Suprapubic skin (tissue), 4 donors: ENCODE results near the gene SOCS1. TPM values are rescaled to one million over a fixed set of nuclear protein-coding genes. Genes with fewer than 3 reads are reported as not detected.

ENCODE experiments used
- DNase-seq, 2 donors: peaks; one replicate each; pipeline ENCODE4 v3.0.0-alpha.2; 2019; ENCODE audit warnings: low spot score in 2 of 2
- H3K27ac ChIP-seq: fragments of 200-600 bp; sonication (generic); one replicate; pipeline ENCODE4 v1.5.1; 2019
- H3K27me3 ChIP-seq: fragments of 200-600 bp; sonication (generic); one replicate; pipeline ENCODE4 v1.5.1; 2019
- H3K36me3 ChIP-seq: fragments of 200-600 bp; sonication (generic); one replicate; pipeline ENCODE4 v1.5.1; 2019
- H3K4me1 ChIP-seq: fragments of 200-600 bp; sonication (generic); one replicate; pipeline ENCODE4 v1.5.1; 2019
- H3K4me3 ChIP-seq: fragments of 200-600 bp; sonication (generic); one replicate; pipeline ENCODE4 v1.5.1; 2019; ENCODE audit warnings: mild to moderate bottlenecking
- H3K9me3 ChIP-seq: fragments of 200-600 bp; sonication (generic); one replicate; pipeline ENCODE4 v1.5.1; 2019
- EP300 ChIP-seq: sonication (generic); formaldehyde crosslinking; IDR thresholded peaks from one replicate; pipeline ENCODE4 v1.6.1; 2017; ENCODE audit warnings: antibody characterized with exemption
- POLR2A ChIP-seq, 2 donors: fragments of 450-650 bp; IDR thresholded peaks; one replicate each; pipeline ENCODE4 v1.6.1; 2017; ENCODE audit warnings: antibody characterized with exemption in 2 of 2, mild to moderate bottlenecking in 2 of 2, moderate library complexity in 2 of 2
- POLR2AphosphoS5 ChIP-seq, 3 donors: sonication (generic); formaldehyde crosslinking; IDR thresholded peaks; one replicate each; pipeline ENCODE4 v1.6.1; 2017; ENCODE audit warnings: antibody characterized with exemption in 3 of 3
- WGBS: methylation state at CpG from one replicate; pipeline ENCODE4 v1.1.5; 2018; 5-methylcytosine and 5-hydroxymethylcytosine counted together
- total RNA-seq, 4 donors: library from RNA; depleted of rRNA; stranded (reverse); fragments of >200 nt; gene quantifications; one replicate each; pipeline ENCODE4 v1.1.0, GENCODE V29; 2016
- TF ChIP-seq, protein P1 (sequence below), 2 donors: fragments of 200-600 bp in 1 of 2; fragments of 450-650 bp in 1 of 2; sonication (generic) in 1 of 2; IDR thresholded peaks; one replicate each; pipeline ENCODE4 v1.5.1; 2016 to 2019; ENCODE audit warnings: antibody characterized with exemption in 2 of 2, mild to moderate bottlenecking in 1 of 2, moderate library complexity in 1 of 2

SOCS1 gene
- total RNA-seq, 4 donors from 2014 or later: 3.9 to 15.4 (median 7.5) TPM

DNA sequence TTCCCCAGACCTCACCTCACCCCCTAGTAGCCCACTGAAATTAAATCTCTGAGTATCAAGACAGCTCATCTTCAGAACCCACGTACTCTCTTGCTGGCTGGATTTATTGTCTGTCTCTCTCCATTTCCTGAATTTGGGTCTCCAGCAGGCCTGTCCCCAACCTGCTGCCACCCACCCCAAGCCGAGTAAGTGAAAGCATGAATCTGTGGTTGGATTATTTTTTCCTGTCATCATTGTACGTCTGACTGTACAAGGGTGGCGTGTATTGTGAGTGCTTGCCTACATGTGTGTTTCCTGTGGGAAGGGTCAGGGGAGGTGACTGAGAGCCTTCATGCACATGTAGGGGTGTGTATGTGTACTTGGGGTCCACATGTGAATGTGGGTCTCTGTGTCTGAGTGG lies 7.7 kb upstream of the SOCS1 start:
- no peak for DNase-seq
- 76% methylated on average over 4 of the region's 4 CpGs for WGBS

DNA sequence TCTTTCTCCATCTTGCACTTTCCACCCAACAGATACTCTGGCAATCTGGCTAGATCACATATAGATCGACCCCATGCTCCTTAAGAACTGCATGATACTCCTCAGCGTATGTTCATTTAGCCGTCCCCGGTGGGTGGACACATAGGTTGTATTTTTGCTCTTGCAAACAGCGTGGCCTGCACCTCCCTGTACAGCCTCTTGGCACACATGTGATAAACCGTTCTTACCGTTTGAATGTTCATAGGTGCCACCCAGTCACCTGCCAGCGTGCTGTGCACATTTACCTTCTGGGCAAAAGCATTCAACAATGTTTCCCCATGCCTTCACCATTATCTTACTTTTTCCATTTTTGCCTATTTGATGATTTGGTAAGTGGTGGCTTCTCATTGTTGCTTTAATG lies 6.9 kb upstream of the SOCS1 start:
- no peaks in the 10 kb centered on the region for H3K36me3 ChIP-seq
- no peak overlapping the region for H3K27ac ChIP-seq
- no peak for TF ChIP-seq EP300
- WGBS: 65% methylated on average over 8 of the region's 8 CpGs
- peaks cover 17% of the 10 kb centered on the region for H3K4me1 ChIP-seq
- no peaks in the 10 kb centered on the region for H3K27me3 ChIP-seq
- no peak for DNase-seq
- no peak overlapping the region for H3K4me3 ChIP-seq
- H3K9me3 ChIP-seq: no peaks in the 10 kb centered on the region

More for the DNA sequence above, 7.7 kb upstream of the SOCS1 start:
- no peaks in the 10 kb centered on the region for H3K9me3 ChIP-seq
- no peaks in the 10 kb centered on the region for H3K27me3 ChIP-seq
- TF ChIP-seq POLR2AphosphoS5 (IDR thresholded peaks at IDR 0.05) (no peak), POLR2A (IDR thresholded peaks at IDR 0.05) (no peak), EP300 (no peak)
- TF ChIP-seq, protein P1, sequence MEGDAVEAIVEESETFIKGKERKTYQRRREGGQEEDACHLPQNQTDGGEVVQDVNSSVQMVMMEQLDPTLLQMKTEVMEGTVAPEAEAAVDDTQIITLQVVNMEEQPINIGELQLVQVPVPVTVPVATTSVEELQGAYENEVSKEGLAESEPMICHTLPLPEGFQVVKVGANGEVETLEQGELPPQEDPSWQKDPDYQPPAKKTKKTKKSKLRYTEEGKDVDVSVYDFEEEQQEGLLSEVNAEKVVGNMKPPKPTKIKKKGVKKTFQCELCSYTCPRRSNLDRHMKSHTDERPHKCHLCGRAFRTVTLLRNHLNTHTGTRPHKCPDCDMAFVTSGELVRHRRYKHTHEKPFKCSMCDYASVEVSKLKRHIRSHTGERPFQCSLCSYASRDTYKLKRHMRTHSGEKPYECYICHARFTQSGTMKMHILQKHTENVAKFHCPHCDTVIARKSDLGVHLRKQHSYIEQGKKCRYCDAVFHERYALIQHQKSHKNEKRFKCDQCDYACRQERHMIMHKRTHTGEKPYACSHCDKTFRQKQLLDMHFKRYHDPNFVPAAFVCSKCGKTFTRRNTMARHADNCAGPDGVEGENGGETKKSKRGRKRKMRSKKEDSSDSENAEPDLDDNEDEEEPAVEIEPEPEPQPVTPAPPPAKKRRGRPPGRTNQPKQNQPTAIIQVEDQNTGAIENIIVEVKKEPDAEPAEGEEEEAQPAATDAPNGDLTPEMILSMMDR (IDR thresholded peaks at IDR 0.05): no peak
- no peaks in the 10 kb centered on the region for H3K36me3 ChIP-seq
- H3K4me1 ChIP-seq: peaks cover 10% of the 10 kb centered on the region
- H3K4me3 ChIP-seq: no peak overlapping the region
- no peak overlapping the region for H3K27ac ChIP-seq

DNA sequence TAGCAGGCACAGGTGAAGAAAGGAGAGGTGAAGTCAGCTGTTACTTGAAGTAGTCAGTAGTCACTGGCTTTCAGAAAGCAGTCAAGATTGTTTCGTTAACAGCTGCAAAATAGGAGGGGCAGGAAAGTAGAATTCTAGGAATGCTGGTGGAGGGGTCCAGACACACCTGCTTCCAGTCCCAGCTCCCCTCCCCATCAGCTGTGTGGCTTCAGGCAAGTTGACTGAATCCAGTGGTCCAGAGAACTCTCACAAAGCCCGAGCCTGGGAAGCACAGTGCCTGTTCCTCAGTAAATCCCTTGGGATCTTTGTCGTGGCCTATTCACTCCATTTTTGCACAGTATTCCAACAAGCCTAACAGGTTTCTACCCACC lies 4.6 kb upstream of the SOCS1 start:
- Histone ChIP-seq H3K36me3 (no peaks in the 10 kb centered on the region), H3K27me3 (no peaks in the 10 kb centered on the region), H3K4me1 (peaks cover 28% of the 10 kb centered on the region), H3K4me3 (no peak overlapping the region), H3K9me3 (no peaks in the 10 kb centered on the region), H3K27ac (no peak overlapping the region)
- no peak for DNase-seq
- no peak for TF ChIP-seq POLR2A (IDR thresholded peaks at IDR 0.05)
- TF ChIP-seq, protein P1 (IDR thresholded peaks at IDR 0.05): no peak
- TF ChIP-seq POLR2AphosphoS5 (IDR thresholded peaks at IDR 0.05): no peak
- no peak for TF ChIP-seq EP300
- 59% methylated on average over 3 of the region's 3 CpGs for WGBS

DNA sequence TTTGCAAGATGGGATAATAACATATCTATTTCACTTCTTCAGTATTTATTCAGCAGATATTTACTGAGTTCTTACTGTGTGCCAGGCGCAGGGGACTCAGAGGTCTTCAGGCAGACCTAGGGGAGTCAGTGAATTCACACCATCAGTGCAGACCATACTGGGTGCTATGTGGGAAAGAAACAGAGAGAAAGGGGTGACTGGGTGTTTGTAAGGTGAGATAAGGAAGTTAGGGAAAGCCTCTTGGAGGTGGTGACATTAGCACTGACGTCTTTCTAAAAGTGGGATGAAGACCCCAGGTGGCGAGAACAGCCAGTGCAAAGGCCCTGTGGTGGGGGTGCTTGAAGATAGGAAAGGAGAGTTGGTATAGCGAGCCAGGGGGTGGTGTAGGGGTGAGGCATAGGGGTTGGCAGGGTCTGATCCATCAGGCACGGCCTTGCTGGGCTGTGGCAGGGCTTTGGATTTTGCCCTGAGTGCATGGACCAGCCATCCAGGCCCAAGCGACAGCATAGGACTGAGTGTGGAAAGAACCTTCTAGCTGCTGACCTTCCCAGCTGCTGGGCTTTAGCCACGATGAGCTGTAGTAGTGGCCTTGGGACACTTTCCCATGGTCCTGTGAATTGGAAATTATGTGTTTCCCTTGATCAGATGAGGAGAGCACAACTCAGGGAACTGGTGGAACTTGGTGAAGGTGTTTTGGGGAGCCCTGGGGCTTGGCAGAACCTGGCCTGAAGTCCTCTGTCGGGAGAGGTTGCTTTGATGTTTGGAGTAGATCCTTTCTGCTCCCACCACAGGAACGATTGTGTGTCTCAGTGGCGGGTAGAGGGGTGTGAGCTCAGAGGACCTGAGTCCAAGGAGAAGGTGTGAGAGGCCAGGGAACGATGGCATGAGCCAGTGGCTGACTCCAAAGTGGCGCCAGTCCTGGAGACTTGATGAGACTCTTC lies 3.9 kb upstream of the SOCS1 start:
- H3K9me3 ChIP-seq: no peaks in the 10 kb centered on the region
- no peak overlapping the region for H3K27ac ChIP-seq
- 92% methylated on average over 12 of the region's 12 CpGs for WGBS
- no peak for DNase-seq
- H3K4me1 ChIP-seq: peaks cover 33% of the 10 kb centered on the region
- no peaks in the 10 kb centered on the region for H3K36me3 ChIP-seq
- no peak overlapping the region for H3K4me3 ChIP-seq
- no peaks in the 10 kb centered on the region for H3K27me3 ChIP-seq
- TF ChIP-seq POLR2AphosphoS5 (IDR thresholded peaks at IDR 0.05) (no peak), EP300 (no peak), POLR2A (IDR thresholded peaks at IDR 0.05) (no peak)
- TF ChIP-seq, protein P1 (IDR thresholded peaks at IDR 0.05): no peak

DNA sequence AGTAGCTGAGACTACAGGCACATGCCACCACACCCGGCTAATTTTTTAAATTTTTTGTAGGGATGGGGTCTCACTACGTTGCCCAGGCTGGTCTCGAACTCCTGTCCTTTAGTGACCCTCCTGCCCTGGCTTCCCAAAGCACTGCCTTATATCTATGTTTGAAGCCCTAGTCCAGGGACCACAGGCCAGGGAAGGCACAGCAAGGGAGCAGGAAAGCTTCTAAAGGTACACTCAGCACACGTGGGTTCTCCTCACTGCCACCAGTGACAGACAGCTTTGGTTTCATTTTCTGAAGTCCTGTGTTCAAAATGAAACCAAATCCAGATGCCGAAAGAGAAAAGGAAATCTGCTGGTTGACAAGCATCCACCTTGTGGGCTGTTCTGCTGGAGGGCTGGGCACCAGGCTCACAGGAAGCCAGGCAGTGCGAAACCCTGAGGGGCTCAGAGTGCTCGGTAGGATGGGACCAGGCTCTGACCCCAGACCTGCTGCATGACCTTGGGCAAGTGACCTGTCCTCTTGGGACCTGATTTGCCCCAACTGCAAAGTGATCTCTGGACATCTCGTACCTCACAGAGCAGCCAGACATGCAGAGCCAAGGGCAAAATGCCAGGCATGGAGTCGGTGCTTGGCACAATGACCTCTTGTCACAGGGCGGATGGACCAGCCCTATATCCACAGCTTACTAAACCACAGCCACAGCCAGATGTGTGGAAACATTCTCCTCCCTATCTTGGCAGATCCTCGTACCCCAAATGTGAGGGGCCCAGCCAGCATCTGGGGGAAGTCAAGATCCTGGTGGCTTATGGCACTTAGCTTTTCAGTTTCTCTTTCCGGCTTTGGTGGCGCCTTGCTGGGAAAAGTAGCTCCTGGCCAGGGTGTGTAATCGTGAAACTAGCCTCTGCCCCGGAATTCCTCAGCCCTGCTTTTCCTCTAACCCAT lies 2.8 kb upstream of the SOCS1 start:
- no peak overlapping the region for H3K27ac ChIP-seq
- H3K4me1 ChIP-seq: peaks cover 39% of the 10 kb centered on the region
- H3K36me3 ChIP-seq: no peaks in the 10 kb centered on the region
- no peaks in the 10 kb centered on the region for H3K27me3 ChIP-seq
- peak overlapping the region; percentile 10 for H3K4me3 ChIP-seq
- no peaks in the 10 kb centered on the region for H3K9me3 ChIP-seq
- TF ChIP-seq POLR2AphosphoS5 (IDR thresholded peaks at IDR 0.05) (no peak), POLR2A (IDR thresholded peaks at IDR 0.05) (no peak)
- 39% methylated on average over 12 of the region's 15 CpGs for WGBS
- DNase-seq: peak; percentile 79 to 83
